Measurements from ENCODE around the gene SEM1.
"Not testable (repeated sequence)": the region's sequence is repeated elsewhere in the genome, so short reads cannot be mapped to it uniquely, and the experiment has no call there.

The SEM1 gene

DNA sequence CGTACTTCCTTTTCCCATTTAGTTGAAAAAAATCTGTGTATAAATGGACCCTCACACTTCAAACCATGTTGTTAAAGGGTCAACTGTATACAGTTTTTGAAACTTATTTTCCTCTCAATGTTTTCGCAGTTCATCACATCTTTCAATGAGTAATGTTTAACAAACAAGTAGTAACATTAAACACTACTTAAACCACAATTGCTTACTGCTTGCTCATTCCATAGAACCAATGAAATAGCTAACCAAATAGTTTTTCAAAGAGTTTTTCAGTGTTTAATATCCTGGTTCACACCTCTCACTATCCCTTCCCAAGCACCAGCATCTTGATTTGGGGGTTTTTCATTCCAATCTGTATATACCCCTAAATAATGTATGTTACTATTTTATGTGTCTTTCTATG is 9.1 kb downstream of the SEM1 start:
- DNase-seq, result no peak

DNA sequence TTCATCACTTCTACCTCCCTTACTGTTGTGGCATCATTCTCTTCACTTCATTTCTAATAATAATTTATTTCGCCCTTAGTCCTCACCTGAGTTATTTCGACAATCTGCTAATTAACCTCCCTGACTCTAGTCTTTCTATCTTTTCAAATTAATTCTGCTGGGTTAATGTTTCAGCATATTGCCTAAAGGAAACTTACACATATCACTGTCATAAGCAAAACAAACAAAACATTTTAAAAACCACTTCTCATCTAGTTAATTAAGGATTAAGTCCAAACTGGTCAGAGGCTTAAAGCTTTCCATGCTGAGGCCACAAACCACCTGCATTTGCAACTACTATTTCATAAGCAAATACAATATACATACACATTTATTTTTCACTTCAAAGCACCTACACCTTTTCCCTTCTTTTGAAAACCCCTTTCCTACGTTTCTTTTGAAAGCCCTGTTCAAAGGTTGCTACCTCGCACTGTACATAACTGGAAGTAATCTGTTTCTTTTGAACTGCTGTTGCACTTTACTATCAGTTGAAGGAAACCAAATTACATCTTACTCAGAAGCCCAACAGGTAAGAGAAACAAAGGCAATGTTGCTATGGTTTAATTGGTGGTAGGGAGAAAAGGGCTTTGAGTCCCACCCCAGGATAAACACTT is 10.3 kb downstream of the SEM1 start:
- DNase-seq, result no peak

DNA sequence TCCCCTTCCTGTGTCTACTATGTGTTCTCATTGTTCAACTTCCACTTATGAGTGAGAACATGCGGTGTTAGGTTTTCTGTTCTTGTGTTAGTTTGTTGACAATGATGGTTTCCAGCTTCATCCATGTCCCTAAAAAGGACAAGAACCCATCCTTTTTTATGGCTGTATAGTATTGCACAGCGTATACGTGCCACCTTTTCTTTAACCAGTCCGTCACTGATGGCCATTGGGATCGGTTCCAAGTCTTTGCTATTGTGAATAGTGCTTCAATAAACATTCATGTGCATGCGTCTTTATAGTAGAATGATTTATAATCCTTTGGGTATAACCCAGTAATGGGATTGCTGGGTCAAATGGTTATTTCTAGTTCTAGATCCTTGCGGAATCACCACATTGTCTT is 11.2 kb downstream of the SEM1 start:
- DNase-seq, result not testable (repeated sequence)

DNA sequence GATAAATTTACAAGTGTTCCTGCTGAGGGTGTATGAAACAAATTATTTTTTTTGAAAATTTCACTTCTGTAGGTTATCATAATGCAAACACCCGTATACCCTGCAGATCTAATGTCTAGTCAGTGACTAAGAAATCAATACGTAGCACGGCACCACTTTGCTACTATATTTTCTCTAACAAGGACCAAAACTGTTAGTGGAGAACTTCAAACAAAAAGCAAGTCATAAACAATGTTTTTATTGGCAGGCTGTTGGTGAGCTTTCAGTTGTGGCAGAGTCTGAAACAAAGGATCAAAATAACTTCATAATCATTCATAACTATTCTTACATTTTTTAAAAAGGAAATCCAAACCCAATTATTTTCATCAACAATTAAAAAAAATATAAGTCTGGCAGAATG is 11.8 kb downstream of the SEM1 start:
- no peak for DNase-seq

DNA sequence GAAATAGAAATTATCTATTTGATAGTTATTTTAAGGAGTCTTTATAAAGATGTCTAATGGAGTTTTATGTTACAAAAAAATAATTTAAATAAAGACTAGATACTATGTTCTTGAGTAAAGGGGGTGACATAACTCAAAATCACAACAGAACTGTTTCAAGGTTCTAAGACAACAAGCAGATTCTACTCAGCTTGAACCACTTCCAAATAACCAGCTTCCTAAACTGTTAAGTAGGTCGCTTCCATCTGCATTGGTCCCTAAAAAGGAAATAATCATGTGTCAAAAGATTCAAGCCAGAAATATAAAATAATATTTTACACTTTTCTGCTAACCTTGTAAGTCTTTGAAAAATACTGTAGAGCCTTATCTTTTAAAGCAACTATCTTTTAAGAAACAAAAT is 14.1 kb downstream of the SEM1 start:
- DNase-seq, result no peak

DNA sequence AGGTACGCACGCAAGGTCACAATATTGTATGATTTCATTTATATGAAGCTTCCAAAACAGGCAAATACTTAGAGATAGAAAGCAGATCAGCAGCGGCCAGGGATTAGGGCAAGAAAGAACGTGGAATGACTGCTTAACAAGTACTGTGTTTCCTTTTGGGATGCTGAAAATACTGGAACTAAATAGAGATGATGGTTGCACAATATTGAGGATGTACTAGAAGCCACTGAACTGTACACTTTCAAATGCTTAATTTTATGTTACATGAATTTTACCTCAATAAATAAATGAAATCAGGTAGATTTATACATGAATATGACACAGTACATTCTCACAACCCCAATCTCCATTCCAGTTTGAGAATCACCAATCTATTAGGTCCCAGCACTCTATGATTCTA is 15.6 kb downstream of the SEM1 start:
- DNase-seq, result no peak

DNA sequence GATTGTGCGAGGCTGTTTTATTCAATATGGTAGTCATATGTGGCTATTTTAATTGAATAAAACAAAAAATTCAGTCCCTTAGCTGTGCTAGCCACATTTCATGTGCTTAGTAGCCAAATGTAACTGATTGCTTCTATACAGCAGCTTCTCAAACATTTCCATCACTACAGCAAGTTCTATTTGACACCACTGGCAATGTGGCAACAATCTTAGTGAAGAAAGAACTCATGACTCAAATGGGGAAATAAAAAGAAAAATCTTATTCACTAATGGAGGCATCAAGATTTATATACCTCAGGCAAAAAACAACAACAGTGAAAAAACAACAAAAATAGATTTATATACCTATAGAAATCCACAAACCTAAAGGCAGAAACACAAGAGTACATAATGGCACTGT is 17.9 kb downstream of the SEM1 start:
- no peak for DNase-seq

DNA sequence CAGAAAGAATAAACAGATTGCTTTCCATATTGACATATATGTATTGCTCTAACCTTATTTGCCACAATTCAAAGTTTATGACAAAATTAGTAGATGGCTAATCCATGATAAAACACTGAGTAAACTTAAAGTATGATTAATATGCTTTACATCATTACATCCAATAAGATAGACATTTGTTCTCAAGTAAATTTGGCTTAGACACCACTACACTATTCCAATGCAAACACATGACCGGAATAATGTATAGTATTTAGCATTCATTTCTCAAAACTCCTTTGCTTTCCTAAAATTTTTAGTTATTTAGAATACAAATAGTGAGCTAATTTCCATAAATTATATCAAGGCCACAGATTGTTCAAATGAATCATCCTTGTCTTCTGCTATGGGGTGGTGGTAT is 20.2 kb downstream of the SEM1 start:
- DNase-seq, result no peak

DNA sequence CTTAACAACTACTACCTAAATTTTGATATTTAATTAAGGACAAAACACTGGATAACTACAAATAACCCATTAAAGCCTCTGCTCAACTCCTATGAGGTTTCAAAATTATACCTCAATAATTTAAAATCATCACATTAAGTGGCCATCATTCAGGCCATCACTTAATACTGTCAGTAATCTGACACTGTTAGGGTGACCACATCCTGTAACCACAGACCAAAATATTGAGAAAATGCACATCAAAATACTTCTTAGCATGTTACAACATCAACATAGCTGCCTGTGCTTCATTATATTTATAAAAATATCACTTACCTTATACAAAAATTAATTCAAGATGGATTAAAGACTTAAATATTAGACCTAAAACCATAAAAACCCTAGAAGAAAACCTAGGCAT is 23.3 kb downstream of the SEM1 start:
- no peak for DNase-seq

DNA sequence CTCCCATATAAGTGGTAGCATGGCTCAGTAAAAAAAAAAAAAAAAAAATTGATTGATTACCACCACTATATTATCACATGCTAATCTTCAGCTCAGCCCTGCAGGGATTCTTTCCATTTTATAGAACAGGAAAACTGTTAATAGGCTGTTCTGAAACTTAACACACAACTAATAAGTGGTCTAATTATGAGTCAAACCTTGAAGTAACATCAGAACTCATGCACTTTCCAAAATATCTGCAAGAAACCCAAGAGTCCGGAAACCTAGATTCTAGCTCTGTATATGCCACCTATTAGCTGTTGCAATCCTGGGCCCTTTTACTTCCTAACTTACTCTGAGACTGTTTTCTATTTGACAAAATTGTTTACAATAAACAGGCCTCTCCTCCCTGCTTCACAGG is 23.9 kb downstream of the SEM1 start:
- no peak for DNase-seq

DNA sequence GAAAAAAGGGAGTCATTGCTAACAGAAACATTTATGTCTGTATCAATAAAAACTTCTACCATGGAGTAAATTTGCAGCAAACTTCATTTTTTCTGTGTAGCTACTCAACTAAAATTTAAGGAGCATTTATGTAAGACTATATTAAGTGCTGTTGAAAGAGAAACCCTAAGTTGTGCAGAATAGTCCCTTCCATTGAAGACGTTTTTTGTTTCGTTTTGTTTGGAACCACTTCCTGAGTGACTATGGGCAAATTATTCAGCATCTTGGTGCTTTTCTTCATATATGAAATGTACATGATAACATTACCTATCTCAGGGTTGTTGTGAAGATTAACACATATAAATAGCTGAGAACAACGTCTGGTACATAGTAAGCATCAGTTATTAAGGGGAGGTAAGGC is 24.3 kb downstream of the SEM1 start:
- DNase-seq, result no peak

DNA sequence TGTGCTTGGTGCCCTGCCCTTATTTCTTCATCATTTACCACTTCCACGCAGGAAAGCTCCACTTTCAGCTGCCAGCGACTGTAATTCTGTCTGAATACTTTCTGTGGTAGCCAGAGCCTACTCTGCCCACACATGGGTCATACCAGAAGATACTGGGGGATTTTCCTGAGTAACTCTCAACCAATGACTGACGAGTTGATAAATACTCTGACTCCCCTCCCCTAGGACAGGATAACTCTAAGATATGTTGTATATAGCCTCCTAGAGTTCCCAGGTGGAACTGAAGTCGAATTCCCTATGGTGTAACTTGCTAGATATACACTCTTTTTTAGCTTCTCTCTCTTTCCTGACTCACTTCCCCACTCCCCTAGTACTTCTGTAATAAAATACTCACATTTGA is 29.8 kb downstream of the SEM1 start:
- DNase-seq, result no peak

DNA sequence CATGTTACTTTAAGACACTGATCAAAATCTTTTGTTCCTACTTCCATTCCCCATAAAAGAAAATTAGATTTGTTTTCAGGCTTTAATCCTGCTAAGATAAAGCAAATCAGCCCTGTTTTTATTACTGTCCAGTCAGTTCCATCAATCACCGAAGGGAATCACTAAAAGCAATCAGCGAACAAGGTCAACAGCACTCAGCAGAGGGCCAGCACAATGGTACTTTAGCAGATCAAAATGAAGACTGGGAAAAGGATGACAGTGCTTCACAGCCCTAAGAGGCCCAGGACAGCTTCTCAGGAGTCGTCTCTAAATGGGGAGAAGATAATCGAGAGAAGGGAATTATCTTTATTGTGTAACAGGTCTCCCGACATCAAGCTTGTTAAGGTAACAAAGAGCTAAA is 32.7 kb downstream of the SEM1 start:
- DNase-seq, result no peak

DNA sequence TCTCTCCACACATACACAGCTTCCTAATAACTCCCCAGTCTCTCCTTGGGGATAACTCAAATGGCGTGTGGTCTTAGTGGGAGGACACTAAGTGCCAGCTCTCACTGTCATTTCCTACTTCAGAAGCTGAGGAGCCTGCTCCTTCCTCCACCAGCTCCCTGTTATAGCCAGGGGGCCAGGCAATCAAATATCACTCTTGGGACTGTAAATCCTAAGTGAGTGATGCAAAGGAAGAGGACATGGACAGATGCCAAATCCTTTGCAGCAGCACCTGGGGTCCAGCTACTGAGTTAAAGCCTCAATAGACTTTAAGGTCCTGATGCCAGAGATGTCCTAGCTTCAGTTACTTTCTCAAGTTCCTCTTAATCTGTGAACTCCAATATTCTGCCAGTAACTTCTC is 34.1 kb downstream of the SEM1 start:
- no peak for DNase-seq

DNA sequence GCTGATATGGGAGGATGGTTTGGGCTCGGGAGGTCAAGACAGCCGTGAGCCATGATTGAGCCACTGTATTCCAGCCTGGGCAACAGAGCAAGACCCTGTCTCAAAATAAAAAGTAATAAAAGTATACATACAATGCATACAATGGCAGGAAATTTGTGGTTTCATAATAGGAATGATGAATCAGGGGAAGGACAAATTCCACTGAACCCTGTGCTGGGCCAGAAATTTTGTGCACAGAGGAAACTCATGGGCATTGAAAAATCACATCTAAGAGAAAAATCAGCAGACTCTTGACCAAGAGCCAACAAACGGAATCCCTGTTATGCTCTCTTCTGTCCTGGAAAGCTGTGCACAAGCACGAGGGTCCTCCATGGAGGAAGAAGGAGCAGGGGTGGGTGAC is 35.1 kb downstream of the SEM1 start:
- DNase-seq, result no peak

DNA sequence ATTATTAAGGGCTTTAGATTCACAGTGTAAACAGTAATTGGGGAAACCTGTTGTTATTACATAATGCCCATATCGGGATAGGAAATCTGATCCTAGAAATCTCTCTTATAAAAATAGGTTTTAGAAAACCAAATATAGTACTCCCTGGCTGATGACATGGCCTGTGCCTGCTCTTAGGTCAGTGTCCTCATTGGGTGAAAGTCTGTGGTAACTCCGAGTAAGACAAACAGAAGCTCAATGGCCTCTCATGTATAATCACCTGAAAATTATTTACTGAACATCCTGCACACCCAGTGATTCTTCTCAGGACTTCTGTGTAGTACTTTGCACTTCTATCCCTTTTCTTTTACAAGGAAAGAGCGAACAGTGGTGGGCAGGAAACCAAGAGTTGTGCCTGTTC is 37.8 kb downstream of the SEM1 start:
- DNase-seq, result no peak

DNA sequence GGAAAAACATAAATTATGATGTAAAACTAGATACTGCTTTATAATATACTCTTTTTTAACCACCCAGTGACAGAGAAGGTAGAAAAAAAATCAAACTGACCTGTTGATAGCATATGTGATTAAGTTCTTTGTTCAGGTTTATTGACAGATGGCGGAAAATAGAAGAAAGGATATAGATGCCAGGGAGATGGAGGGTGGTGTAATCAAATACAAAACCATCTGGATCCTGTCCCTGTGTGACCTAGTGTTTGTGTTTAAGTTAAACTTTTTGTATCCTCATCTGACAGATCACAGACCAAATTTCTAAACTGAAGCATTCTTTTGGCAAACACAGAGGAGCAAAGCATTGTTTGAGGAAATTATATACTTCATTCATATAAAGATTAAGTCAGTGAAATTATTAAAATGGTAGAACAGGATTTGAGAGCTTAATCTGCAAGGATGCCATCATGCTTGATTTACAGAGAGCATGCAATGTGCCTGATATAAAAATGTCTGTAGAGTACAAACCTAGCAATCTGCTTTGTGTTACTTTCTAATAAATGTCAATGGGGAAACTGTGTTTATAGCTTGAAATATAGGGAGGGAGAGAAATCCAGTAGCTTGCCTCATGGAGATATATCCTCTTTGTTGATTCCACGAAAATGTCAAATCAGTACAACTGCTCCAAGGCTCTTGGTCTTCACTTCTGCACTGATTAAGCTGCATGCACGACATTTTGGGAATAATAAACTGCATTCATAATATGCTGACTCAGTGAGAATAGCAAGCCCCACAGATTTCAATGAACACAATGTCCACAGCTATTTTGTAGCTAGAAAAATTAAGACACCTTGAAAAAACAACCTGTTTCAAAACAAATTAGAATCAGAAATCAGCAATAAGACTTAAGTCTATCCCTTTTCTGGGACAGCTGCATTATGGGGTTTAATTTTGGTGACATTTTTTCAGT is 39.0 kb downstream of the SEM1 start:
- no peak for DNase-seq

DNA sequence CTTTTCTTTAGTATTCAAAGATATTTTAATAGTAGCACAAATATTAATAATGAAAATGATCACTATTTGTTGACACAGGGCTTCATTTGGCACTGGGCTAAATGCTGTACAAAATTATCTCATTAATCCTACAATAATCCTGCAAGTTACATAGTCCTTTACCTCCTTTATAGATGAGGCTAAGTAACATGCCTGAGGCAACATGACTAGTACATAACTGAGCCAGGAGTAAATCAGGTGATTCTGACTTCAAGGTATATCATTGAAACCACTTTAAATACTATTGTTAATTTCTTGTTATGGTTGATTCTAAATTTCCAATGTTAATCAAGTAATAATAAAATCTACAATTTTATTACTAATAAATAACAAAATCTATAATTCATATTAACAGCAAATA is 39.8 kb downstream of the SEM1 start:
- no peak for DNase-seq

DNA sequence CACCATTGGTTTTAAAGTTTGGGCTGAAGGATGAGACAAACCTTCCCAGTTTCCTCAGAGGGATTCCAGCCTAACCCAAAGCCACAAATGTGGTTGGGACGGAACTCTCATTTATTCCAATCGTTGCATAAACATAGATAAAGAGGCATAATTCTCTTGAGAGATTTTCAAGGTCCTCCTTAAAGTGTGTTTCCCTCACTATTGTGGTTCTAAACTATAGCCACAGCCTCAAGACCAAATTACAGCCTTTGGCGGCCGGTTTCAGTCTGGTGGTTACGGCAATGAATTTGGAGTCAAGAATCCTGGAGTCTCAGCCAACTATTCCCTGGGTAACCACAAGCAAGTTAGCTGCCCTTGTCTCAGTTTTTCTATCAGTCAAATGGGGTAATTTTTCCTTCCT is 42.6 kb downstream of the SEM1 start:
- no peak for DNase-seq

DNA sequence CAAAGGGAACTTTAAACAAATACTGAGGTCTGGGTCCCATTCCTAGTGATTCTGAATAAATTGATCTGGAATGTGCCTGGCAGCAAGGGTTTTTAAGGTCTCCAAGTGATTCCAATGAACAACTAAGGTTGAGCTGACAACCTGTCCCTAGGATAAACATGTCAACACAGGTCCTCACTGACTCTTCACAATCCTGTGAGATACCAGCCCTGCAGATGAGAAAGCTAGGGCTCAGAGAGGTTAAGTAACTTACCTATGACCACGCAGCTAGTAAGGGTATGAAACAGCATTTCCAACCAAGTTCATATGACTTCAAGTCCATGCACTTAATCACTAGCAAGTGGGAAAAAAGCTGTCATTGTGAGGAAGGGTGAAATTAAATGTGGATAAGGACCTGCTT is 44.0 kb downstream of the SEM1 start:
- DNase-seq, result no peak

DNA sequence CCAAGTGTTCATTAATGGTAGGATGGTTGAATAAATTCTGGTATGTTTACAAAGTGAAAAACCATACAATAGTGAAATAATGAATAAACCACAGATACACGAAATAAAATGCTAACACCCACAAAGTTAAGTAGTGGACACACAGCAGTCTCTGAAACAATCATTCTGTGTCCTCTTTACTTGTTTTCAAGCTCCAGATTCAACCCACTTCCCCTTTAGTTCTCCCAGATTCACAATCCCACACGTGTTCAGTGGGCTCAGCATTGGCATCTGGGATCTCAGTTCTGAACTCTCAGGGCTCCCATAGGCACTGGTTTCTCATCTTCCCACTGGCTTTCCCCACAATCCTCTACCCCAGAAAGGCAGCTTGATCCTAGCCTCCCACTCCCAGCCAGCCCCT is 44.9 kb downstream of the SEM1 start:
- DNase-seq, result no peak

DNA sequence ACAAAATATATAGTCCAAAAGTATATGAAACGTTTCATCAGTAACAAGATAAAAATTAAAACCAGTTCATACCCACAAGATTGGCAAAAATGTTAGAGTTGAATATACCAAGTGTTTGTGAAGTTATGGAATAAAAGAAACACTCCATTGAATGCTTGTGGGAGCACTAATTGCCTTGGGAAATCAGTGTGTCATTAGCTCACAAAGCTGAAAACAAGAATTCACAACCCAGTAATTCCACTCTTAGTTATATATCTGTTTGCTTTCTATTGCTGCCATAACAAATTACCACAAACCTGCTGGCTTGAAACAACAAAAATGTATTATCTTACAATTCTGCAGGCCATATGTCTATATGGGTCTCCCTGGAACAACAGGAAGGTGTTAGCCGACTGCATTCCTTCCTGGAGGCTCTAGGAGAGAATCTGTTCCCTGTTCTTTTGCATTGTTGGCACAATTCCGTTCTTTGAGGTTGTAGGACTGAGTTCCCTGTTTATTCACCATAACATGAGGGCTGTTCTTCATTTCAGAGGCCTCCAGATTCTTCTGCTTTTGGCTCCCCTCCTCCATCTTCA is 45.7 kb downstream of the SEM1 start:
- no peak for DNase-seq

DNA sequence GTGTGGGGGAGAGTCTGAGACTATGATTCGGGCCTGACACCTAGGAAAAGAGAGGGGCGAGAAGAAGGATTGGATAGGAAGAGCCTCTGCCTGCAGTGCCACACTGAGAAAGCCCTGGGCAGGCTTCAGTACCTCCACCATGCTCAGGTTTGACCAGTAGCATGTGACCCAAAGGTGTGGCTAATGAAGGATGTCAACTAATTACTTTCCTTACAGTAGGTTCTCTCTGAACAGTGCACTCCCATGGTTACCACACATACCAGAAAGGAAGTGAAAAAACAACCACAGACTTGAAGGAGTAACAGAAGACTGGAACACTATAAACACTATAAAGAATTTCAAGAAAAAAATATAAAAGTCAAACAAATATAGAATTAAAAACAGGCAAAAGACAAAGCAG is 46.2 kb downstream of the SEM1 start:
- DNase-seq, result no peak

DNA sequence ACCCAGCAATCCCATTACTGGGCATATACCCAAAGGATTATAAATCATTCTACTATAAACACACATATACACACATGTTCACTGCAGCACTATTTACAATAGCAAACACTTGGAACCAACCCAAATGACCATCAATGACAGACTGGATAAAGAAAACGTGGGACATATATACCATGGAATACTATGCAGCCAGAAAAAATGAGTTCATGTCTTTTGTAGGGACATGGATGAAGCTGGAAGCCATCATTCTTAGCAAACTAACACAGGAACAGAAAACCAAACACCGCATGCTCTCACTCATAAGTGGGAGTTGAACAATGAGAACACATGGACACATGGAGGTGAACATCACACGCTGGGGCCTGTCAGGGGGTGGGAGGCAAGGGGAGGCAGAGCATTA is 47.5 kb downstream of the SEM1 start:
- DNase-seq, result not testable (repeated sequence)
